Nucleus accumbens (tissue), 56 donors: Measurements from ENCODE around the gene AP2B1.
A peak's percentile ranks its signal among the peaks of the same experiment; 100 is the strongest.
"Not testable (repeated sequence)": the region's sequence is repeated elsewhere in the genome, so short reads cannot be mapped to it uniquely, and the experiment has no call there.

Source experiments
- DNase-seq, 56 donors: peaks; one replicate each; lab custom pipeline; 2025; lab: John Stamatoyannopoulos, UW

Gene AP2B1

DNA sequence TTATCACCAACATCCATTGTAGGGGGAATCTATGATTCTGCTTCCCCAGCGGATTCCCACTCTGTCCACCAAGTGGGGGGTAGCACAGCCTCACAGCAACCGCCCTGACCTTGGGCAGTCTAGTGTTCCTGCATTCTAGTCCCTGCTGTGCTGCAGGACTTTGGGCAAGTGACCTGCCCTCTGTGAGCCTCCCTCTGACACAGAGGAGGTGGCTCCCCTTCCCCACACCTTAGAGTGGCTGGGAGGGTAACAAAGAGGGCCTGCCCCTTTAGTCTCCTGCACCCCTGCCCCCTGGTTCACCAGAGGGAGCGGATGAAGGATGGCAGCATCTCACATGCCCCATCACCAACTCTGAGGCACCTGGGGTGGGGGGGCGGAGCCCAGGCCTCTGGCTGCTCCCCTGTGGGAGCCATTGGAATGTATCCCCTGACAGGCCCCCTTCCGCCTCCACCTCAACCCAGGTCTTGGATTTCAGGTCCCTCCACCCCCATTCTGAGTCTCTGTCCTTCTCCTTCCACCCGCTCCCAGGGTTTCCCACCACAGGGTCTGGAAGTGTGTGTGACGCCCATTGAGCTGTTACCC is 155.9 kb downstream of the AP2B1 start:
- DNase-seq, result no peak

DNA sequence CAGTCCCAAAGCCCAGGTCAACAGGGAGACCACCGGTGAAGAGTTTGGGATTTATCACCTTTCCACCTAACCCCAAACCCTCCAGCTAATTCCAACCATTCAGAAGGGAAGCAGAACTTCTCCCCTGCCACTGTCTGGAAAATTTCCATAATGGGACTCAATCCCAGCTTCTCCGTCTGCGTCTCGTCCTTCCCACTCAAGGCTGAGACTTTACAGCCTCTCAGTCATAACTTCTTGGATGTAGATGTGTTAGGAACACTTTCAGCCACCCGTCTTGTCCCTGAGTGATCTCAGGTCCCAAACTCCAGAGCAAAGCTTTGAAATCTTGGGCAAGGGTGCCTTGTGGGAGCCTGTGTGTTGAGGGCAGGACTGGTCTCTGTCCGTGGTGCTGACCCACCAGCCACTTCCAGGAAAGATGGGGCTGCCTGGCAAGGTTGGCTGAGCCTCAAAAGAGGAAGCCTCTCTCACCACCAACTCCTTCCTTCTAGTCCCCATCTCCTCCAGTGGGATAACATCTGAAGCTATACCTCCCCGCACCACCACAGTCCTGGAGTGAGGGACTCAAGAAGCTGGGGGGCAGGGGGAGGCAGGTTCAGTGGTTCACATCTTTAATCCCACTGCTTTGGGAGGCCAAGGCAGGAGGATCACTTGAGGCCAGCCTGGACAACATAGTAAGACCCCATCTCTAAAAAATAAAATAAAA is 156.7 kb downstream of the AP2B1 start:
- DNase-seq, result no peak

DNA sequence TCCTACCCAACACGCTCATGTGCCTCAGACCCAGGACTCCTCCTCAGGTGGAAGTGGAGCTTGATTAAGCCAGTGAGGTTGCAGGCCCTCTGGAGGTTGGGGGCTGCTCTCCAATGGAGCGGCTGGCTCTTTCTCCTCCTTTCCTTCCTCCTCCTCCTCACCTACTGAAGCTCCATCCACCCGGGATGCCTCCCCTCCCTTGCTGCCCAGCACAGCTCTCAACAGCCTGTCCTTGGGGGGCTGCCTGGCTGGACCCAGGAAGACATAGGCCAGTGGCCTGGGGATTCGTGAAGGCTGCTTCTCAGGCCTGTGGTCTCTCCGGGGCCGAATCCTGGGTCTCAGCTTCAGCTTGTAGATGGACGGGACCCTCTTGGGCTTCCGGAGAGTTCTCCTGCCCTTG is 157.7 kb downstream of the AP2B1 start:
- DNase-seq, result no peak

DNA sequence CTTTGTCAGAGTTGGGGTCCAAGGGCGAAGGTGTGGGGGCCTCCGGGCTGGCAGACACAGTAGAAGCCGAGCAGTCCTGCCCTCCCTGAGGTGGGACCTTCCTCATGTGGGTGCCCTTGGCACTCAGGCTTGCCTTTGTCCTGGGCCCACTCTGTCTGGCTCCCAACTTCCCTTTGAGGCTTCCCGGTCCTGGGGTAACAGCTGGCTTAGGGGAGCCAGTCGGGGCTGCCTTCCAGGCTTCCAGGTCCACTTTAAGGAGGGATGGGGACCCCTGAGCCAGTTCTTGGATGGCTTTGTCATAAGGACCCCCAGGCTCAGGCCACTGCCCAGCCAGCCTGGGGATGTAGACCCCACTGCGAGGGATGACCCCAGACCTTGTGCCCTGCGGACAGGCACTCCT is 158.1 kb downstream of the AP2B1 start:
- no peak for DNase-seq

DNA sequence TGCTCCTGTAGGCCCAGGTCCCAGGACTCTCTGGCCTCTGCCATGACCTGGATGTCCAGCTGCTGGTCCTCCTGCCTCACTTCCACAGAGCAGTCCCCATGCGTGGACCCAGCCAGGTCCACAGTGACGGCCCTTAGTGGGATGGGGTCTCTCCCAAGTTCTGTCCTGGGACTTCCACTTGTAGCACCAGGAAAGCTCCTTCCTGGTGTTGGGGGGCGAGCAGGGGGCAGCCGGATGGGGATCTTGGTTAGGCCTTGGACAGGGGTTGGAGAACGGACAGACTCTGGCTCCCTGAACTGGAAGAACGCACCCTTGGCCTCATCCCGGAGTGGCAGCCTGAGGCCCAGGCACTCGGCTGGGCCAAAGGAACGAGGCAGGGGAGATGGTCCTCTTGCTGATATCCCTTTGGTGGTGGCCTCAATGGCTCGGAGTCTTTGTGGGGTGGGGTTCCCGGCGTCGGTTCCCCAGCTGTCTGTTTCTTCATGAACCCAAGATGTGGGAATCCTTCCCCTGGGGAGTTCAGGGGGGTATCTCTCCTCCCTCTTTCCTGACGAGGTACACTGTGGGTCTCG is 158.7 kb downstream of the AP2B1 start:
- no peak for DNase-seq

DNA sequence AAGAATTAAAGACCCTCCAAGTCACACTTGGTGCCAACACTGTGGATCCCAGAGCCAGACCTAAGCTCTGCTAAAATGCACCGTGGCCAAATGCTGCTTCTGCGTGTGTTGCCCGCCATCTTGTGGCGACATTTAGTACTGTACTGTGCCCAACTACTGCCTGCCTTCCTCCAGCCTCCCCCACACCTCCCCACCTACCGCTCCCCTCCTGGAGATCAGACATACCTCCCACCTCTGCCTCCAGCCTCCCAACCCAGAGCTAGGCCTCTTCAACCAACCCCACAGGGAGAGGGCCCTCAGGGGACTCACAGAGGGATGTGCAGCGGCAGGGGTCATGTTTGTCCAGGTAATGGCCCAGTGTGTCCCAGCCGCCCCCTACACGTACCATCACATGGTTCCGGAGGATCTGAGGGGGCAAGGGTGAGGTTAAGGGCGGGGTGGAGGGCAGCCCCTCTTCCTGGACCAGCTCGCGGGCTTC is 160.5 kb downstream of the AP2B1 start:
- peak in 48 of 56 donors; percentile 9 to 88 (median 42) for DNase-seq

DNA sequence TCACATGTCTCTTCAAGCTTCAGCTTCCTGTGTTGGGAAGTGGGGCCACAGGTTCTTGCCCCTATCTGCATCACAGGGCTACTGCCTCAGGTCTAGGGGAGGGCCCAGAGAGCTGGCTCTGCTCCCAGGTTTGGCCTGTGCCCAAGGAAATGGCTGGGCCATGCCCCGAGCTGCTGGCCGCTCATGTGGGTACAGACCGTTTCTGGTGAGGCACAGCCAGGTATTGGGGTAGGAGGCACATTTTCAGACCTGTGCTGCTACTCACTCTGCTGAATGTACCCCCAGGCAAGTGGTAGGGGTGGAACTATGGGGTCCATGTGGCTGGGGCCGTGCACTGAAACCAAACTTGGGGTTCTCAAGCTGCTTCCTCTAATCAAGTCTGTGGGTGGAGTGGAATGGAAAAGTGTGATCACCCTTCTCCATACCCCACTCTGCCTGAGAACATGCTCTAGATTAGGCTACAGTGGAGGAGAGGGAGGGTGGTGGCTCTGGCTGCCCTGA is 161.3 kb downstream of the AP2B1 start:
- no peak for DNase-seq

DNA sequence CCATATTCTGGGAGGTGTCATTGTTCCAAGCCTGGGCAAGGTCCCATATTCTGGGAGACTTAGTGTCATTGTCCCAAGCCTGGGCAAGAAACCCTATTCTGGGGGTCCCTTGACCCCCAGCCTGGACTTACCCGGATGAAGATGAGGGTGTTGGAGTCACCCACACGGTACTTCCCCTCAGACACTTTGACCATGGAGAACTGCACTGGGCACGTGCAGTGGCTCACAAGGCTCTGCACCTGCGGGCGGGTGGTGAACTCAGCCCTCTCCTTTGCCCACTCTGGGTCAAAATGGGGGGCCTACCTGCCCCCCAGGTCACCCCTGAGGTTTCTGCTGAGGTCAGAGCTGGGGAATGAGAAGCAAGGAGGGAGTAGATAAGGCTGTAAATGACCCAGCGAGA is 161.9 kb downstream of the AP2B1 start:
- DNase-seq, result no peak

DNA sequence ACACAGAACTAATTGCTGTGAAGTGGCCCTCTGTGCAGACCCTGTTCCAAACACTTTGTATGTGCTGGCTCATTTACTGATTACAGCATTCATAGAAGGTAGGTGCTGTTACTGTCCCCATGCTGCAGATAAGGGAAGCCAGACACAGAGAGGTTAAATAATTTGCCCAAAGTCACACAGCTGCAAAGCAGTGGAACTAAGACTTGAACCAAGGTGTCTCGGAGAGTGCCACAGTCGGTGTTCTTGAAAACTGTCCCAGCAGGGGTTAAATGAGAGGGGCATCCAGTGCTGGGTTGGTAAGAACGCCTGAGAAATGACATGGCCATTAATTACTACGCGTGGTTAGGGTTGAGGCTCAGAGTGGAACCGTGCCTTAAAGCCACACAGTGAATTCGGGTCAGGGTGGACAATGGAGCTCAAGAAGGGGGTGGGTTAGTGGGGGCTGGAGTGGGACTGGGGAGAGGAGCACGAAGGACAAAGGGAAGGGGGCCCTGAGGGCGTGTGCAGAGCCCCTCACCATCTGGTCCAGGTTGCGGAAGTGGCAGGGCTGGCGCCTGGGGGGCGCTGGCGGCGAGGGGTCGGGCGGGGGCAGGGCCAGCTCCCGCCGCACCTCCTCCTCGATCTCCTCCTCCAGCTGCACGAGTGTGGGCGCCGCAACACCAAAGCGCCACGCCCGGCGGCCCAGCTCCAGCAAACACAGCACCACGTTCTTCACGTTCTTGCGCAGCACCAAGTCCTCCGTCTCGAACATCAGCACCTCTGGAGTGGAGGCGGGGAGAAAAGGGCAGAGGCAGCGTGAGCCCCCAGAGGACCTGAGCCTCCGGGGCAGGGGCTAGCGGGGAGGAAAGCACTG is 162.7 kb downstream of the AP2B1 start:
- peak in 3 of 56 donors; percentile 16 to 24 (median 19) for DNase-seq

DNA sequence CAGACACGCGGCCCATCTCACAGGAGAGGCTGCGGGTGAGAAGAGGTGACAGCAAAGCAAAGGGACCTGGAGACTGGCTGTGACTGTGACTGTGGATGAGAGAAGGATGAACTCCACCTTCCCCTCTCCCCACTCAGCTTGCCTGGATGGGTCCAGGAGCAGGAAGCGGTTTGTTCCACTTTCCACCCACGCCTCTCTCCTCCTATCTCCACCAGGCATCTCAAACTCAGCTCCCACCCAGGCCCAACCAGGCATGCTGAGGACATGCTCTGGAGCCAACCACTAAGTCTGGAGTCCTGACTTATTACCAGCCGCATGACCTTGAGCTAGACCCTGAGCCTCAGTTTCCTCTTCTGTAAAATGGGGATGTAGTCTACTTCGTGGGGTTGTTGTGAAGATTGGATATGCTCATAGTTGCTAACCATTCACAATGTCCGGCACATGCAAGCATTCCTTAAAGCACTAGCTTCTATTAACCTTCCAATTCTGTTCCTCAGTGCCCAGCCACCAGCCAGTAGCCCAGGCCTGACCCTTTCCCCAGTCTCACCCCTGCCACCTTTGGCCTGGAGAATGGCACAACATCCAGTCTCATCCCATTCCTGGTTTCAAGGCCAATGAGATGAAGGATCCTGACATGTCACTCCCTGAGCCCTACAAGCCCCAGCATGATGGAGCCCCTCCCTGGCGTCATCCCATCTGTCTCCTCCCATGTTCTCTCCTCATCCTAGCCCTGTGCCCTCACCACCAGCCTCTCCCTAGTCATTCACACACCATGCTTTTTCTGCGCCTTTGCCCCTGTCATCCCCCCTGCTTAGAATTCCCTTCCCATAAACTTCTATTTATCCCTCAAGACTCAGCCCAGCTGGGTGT is 163.6 kb downstream of the AP2B1 start:
- DNase-seq, result no peak

DNA sequence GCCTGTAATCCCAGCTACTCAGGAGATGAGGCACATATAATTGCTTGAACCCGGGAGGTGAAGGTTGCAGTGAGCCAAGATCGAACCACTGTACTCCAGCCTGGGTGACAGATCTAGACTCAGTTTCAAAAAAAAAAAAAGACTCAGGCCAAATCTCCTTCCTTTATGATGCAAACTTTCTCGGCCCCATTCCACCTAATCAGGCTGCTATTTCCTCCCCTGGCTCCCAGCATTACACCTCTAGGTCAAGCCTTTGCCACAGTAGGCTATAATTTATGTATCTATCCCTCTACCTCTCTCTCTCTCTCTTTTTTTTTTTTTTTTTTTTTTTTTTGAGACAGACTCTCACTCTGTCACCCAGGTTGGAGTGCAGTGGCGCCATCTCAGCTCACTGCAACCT is 164.4 kb downstream of the AP2B1 start:
- not testable (repeated sequence) for DNase-seq

DNA sequence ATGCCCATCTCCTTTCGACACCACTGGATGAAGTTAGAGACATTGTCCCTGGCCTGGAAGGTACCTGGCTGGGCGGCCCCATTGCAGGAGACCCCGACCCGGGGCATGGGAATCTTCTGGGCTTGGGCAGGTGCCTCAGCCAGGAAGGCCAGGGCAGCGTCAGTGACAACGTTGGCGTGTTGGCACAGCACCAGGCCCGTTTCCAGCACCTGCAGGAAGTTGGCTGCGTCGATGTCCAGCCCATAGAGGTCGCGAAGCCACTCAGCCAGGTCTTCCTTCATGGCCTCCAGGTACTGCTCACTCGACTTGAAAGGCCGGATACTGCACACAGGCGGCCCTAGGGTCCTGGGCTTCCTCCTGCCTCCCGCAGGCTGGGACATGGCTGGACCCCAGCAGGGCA is 165.3 kb downstream of the AP2B1 start:
- no peak for DNase-seq

DNA sequence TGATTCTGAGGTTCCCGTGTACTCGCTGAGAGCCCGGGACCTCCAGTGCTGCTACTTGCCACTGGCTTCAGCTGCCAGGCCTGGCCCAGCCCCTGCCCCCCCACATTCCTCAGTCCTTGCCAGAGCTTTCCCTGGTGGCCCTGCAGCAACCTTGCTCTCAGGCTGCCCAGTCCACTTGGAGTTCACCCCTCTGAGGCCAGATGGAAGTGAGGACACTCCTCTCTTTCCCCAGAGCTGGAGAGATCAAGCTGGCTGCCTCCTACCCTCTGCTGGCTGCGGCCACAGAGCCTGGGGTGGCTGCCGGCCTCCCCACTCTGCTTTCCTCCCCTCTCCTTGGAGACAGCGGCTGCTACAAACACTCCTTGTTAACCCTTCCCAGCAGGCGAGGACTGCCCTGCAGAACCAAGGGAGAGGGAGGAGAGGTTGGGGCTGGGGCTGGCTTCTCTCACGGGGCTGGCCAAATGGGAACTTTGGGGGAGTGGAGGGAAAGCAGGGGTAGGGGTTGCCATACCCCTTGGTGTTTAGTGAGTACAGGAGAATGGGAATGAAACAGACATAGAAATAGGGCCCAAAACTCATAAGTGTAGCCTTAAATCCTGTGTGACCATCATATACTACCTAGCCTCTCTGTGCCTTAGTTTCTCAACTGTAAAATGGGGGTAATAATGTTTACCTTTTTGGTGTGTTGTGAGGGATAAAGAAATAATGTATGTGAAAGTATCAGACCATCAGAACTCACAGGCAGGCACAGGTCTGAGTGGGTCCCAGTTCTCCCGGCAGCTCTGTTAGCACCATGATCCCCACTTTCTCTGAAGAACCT is 166.0 kb downstream of the AP2B1 start, which contains the start of gene GAS2L2:
GAS2L2 (minus strand) TSS at position 295 of the 820 bp plus-strand sequence. CDS start 389 bp downstream, outside the sequence.
- DNase-seq, result peak in 4 of 56 donors; percentile 15 to 21 (median 17)

DNA sequence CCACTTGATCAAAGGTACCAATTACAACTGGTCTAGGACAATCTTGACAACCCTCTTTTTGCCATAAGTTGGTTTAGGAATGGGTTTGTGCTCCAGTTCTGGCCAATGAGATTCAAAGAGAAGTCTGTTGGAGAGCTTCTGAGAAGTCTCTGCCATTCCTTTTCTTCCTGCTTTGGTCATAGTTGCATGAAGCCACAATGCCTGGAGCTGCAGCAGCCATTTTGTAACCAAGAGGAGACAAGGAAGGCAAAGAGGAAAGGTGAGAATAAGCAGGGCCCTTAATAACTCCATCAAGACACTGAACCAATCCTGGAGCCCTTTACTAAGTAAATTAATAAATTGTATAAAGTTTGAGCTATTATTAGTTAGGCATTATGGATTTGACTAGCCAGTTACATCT is 170.1 kb downstream of the AP2B1 start:
- DNase-seq, result no peak

DNA sequence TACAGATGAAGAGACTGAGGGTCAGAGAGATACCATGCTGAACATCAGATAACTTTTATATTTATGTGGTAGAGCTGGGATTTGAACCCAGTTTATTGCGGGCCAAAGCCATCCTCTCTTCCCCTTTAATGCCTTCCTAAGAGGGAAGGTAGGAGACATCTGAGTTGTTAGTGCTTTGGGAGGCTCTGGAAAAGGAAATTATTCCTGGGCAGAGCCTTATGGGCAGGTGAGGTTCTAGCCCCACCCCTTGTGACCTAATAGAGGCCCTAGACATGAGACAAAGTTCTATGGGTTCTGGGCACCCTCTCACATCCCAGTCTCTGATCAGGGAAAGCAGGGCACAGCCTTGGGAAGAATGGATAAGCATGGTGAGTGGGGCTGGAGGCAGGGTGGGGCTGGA is 173.5 kb downstream of the AP2B1 start, which contains the start of gene C17orf50:
C17orf50 (plus strand) TSS at position 301 of the 400 bp plus-strand sequence; CDS start at position 356, 55 bp downstream.
- DNase-seq, result no peak

DNA sequence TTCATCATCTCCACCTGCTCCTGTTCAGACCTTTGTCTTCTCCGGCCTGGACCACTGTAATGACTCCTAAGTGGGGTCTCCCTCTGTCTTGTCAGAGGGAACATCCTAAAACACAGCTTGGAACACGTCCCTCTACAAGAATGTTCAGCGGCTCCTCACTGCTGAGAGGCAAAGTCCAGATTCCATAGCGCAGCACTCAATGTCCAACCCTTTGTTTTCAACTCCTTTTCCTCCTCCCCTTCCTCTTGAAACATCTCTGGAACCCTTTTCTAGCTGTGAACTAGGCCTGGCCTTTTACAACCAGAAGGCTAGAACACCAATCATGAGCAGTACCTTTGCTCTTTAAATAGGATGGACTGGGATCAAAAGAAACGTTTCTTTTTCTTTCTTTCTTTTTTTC is 174.5 kb downstream of the AP2B1 start:
- no peak for DNase-seq

DNA sequence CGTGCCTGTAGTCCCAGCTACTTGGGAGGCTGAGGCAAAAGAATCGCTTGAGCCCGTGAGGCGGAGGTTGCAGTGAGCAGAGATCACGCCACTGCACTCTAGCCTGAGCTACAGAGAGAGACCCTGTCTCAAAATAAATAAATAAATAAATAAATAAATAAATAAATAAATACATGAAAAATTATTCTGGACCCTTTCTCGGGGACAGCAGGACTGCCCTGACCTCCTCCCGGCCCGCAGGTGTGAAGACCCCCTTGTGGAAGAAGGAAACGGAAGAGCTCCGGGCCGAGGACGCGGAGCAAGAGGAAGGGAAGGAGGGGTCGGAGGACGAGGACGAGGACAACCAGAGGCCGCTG is 176.6 kb downstream of the AP2B1 start:
- no peak for DNase-seq

DNA sequence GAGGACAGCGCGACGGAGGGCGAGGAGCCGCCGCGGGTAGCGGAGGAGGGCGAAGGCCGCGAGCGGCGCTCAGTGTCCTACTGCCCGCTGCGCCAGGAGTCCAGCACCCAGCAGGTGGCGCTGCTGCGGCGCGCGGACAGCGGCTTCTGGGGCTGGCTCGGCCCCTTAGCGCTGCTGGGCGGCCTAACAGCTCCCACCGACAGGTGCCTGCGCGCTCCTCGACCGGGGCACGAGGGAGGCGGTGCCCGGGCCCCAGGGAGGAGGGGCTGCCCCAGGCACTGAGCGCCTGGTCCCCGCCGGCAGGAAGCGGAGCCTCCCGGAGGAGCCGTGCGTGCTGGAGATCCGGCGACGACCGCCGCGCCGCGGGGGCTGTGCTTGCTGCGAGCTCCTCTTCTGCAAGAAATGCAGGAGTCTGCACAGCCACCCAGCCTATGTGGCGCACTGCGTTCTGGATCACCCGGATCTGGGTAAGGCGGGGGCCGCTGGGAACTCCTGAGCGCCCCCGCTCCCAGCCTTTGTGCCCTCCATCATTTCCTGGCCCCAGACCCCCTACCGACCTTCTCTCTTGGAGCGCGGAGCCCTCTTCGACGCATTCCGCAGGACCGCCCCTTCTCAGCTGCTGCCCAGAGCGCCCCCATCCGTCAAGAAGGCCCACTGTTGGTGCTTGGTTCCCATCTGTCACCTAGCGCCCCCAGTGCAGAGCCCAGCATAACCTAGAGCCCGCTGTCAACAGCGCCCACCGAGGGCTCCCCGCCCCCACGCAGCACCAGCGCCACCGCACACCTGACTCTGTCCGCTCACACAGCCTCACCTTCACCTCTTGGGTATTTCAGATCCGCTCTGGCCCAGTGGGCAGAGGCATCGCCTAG is 177.2 kb downstream of the AP2B1 start:
- DNase-seq, result peak in 53 of 56 donors; percentile 27 to 88 (median 68)
